DOHH2 (cell line): ENCODE data around the gene ERBB2.
"Not testable (repeated sequence)": the region's sequence is repeated elsewhere in the genome, so short reads cannot be mapped to it uniquely, and the experiment has no call there.

Experiments
- H3F3A ChIP-seq: fragments of 200-600 bp; sonication (generic), shearing (Covaris generic); 2 replicates; pipeline ENCODE4 v1.6.0; 2016; ENCODE audit warnings: antibody characterized with exemption, mild to moderate bottlenecking; ENCODE audit not compliant: control insufficient read depth, insufficient read depth
- H3K27ac ChIP-seq: fragments of 200-600 bp; sonication (generic); 2 replicates; pipeline ENCODE4 v1.5.1; 2014; ENCODE audit warnings: low read depth, mild to moderate bottlenecking, low read length, moderate library complexity
- H3K27me3 ChIP-seq: fragments of 200-600 bp; sonication (generic); 2 replicates; pipeline ENCODE4 v1.6.1; 2014; ENCODE audit warnings: mild to moderate bottlenecking, low read length, mixed read lengths; ENCODE audit not compliant: control insufficient read depth
- H3K36me3 ChIP-seq: fragments of 200-600 bp; sonication (generic); 2 replicates; pipeline ENCODE4 v1.6.1; 2014; ENCODE audit warnings: mild to moderate bottlenecking, low read length, moderate library complexity, mixed read lengths; ENCODE audit not compliant: control insufficient read depth
- H3K4me1 ChIP-seq: fragments of 200-600 bp; sonication (generic); 2 replicates; pipeline ENCODE4 v1.6.1; 2014; ENCODE audit warnings: mild to moderate bottlenecking, low read length, mixed read lengths; ENCODE audit not compliant: control insufficient read depth
- H3K4me2 ChIP-seq: fragments of 200-600 bp; sonication (generic); 2 replicates; pipeline ENCODE4 v1.6.0; 2014; ENCODE audit warnings: mild to moderate bottlenecking, low read length, moderate library complexity
- H3K4me3 ChIP-seq: fragments of 200-600 bp; sonication (generic); 2 replicates; pipeline ENCODE4 v1.5.1; 2014; ENCODE audit warnings: mild to moderate bottlenecking, low read length, mixed read lengths
- H3K79me2 ChIP-seq: fragments of 200-600 bp; sonication (generic); 2 replicates; pipeline ENCODE4 v1.6.1; 2014; ENCODE audit warnings: mild to moderate bottlenecking, low read length, mixed read lengths; ENCODE audit not compliant: control insufficient read depth
- H3K9me2 ChIP-seq: fragments of 200-600 bp; sonication (generic); replicated peaks from 2 replicates; pipeline ENCODE4 v1.6.1; 2014; ENCODE audit warnings: mild to moderate bottlenecking, low read length, mixed read lengths; ENCODE audit not compliant: control insufficient read depth
- H3K9me3 ChIP-seq: fragments of 200-600 bp; sonication (generic); 2 replicates; pipeline ENCODE4 v1.6.1; 2014; ENCODE audit warnings: antibody characterized with exemption, low read length, mixed read lengths; ENCODE audit not compliant: control insufficient read depth, insufficient read depth
- H4K20me1 ChIP-seq: fragments of 200-600 bp; sonication (generic); 2 replicates; pipeline ENCODE4 v1.6.0; 2014; ENCODE audit warnings: low read depth, mild to moderate bottlenecking, antibody characterized with exemption, low read length, moderate library complexity; ENCODE audit not compliant: control insufficient read depth, insufficient read depth
- EZH2phosphoT487 ChIP-seq: fragments of 200-600 bp; sonication (generic); IDR thresholded peaks from 2 replicates; pipeline ENCODE4 v1.6.1; 2017; ENCODE audit warnings: borderline replicate concordance, mild to moderate bottlenecking, antibody characterized with exemption, low read length, moderate library complexity, mixed read lengths
- TF ChIP-seq, protein P1 (sequence below): fragments of 200-600 bp; sonication (generic); IDR thresholded peaks from one replicate; pipeline ENCODE4 v1.5.1; 2014; ENCODE audit warnings: antibody characterized with exemption, mild to moderate bottlenecking, low read depth, low read length; ENCODE audit not compliant: poor library complexity, severe bottlenecking

ERBB2 gene

DNA sequence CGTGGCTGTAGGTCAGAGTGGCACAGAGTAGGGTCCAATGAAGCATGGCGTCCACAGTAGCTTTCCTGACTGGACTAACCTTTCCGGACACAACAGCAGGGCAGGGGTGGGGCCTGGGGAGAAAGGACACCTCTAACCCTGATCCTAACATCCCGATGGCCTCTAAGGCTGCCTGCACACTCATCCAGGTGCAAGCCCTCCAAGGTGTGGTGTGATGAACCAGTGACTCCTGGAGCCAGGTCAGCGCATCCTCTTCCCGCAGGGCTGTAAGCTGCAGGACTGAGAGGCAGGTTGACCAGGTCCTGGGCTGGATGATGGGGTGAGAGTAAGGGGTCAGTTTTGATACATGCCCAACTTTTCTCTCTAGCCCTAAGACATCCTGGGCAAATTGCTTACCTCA, 3.1 kb upstream of the ERBB2 start:
- H3K79me2 ChIP-seq = no peaks in the 10 kb centered on the region
- H3K4me2 ChIP-seq = no peak overlapping the region
- TF ChIP-seq, protein P1, sequence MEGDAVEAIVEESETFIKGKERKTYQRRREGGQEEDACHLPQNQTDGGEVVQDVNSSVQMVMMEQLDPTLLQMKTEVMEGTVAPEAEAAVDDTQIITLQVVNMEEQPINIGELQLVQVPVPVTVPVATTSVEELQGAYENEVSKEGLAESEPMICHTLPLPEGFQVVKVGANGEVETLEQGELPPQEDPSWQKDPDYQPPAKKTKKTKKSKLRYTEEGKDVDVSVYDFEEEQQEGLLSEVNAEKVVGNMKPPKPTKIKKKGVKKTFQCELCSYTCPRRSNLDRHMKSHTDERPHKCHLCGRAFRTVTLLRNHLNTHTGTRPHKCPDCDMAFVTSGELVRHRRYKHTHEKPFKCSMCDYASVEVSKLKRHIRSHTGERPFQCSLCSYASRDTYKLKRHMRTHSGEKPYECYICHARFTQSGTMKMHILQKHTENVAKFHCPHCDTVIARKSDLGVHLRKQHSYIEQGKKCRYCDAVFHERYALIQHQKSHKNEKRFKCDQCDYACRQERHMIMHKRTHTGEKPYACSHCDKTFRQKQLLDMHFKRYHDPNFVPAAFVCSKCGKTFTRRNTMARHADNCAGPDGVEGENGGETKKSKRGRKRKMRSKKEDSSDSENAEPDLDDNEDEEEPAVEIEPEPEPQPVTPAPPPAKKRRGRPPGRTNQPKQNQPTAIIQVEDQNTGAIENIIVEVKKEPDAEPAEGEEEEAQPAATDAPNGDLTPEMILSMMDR = no peak
- no peak for TF ChIP-seq EZH2phosphoT487
- H3K9me3 ChIP-seq = no peaks in the 10 kb centered on the region
- no peaks in the 10 kb centered on the region for H3K36me3 ChIP-seq
- H4K20me1 ChIP-seq = no peaks in the 10 kb centered on the region
- no peak overlapping the region for H3K27ac ChIP-seq
- H3K4me3 ChIP-seq = no peak overlapping the region
- H3F3A ChIP-seq = no peaks in the 10 kb centered on the region
- no peaks in the 10 kb centered on the region for H3K4me1 ChIP-seq
- peaks cover 15% of the 10 kb centered on the region for H3K27me3 ChIP-seq
- no peaks in the 10 kb centered on the region for H3K9me2 ChIP-seq

DNA sequence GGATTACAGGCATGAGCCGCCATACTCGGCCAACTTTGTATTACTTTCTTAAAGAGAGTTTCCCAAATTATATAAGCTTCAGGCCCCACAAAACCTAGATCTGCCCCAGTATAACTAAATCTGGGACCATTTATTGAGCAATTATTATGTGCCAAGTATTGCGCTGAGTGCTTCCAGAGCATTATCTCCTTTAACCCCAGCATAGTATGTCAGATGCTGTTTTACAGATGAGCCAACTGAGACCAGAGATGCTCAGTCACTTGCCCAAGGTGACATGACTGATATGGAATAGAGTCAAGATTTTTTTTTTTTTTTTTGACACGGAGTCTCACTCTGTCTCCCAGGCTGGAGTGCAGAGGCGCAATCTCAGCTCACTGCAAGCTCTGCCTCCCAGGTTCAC, 1.9 kb upstream of the ERBB2 start:
- H4K20me1 ChIP-seq = no peaks in the 10 kb centered on the region
- H3K36me3 ChIP-seq = no peaks in the 10 kb centered on the region
- H3K4me2 ChIP-seq = no peak overlapping the region
- no peaks in the 10 kb centered on the region for H3K9me3 ChIP-seq
- no peak overlapping the region for H3K4me3 ChIP-seq
- H3K79me2 ChIP-seq = no peaks in the 10 kb centered on the region
- no peak for TF ChIP-seq EZH2phosphoT487
- TF ChIP-seq, protein P1 = no peak
- no peak overlapping the region for H3K27ac ChIP-seq
- H3K9me2 ChIP-seq = no peaks in the 10 kb centered on the region
- H3K4me1 ChIP-seq = no peaks in the 10 kb centered on the region
- peaks cover 19% of the 10 kb centered on the region for H3K27me3 ChIP-seq
- H3F3A ChIP-seq = 0 out of 2 replicates have a peak, but pooled peaks cover 2% of the 10 kb centered on the region

DNA sequence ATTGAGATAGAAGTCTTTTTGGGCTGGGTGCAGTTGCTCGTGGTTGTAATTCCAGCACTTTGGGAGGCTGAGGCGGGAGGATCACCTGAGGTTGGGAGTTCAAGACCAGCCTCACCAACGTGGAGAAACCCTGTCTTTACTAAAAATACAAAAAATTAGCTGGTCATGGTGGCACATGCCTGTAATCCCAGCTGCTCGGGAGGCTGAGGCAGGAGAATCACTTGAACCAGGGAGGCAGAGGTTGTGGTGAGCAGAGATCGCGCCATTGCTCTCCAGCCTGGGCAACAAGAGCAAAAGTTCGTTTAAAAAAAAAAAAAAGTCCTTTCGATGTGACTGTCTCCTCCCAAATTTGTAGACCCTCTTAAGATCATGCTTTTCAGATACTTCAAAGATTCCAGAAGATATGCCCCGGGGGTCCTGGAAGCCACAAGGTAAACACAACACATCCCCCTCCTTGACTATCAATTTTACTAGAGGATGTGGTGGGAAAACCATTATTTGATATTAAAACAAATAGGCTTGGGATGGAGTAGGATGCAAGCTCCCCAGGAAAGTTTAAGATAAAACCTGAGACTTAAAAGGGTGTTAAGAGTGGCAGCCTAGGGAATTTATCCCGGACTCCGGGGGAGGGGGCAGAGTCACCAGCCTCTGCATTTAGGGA, 577 bp upstream of the ERBB2 start:
- H3K27me3 ChIP-seq = peaks cover 19% of the 10 kb centered on the region
- not testable (repeated sequence) for H4K20me1 ChIP-seq, H3K4me1 ChIP-seq, H3K9me3 ChIP-seq, H3K36me3 ChIP-seq, H3K4me3 ChIP-seq, H3K79me2 ChIP-seq, H3K4me2 ChIP-seq, H3F3A ChIP-seq, H3K27ac ChIP-seq, H3K9me2 ChIP-seq

DNA sequence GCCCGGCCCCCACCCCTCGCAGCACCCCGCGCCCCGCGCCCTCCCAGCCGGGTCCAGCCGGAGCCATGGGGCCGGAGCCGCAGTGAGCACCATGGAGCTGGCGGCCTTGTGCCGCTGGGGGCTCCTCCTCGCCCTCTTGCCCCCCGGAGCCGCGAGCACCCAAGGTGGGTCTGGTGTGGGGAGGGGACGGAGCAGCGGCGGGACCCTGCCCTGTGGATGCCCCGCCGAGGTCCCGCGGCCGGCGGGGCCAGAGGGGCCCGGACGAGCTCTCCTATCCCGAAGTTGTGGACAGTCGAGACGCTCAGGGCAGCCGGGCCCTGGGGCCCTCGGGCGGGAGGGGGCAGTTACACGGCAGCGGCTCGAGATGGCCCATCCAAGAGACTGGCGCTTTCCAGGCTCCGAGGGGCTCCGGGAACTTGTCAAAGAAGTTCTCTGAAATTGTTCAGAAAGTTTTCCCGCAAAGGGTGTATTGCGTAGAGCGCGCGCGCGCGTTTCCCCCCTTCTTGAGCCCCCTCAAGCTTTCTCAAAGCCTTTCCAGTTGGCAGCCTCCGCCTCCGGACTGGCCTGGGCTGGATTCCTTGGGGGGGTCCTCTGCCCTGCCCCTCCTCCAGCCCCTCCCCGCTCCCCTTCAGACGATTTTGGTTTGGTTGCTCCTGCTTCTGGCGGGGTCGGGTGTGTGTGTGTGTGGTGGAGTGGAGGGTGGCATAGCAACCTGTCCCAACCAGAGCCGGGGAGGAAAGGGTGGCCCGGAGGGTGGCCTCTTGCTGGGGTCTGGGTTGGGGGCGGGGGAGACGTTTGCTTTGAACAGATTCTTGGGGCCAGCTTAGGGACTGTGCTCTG, 504 bp downstream of the ERBB2 start:
- H3K4me1 ChIP-seq = peaks cover 4% of the 10 kb centered on the region; the same call in 1 of the 2 replicates
- no peaks in the 10 kb centered on the region for H3K79me2 ChIP-seq
- H3F3A ChIP-seq = 0 out of 2 replicates have a peak, but pooled peaks cover 2% of the 10 kb centered on the region
- no peak overlapping the region for H3K27ac ChIP-seq
- no peaks in the 10 kb centered on the region for H3K36me3 ChIP-seq
- no peak overlapping the region for H3K4me2 ChIP-seq
- H3K27me3 ChIP-seq = peaks cover 19% of the 10 kb centered on the region
- H3K9me3 ChIP-seq = no peaks in the 10 kb centered on the region
- no peaks in the 10 kb centered on the region for H4K20me1 ChIP-seq
- no peak overlapping the region for H3K4me3 ChIP-seq
- H3K9me2 ChIP-seq = no peaks in the 10 kb centered on the region
- TF ChIP-seq EZH2phosphoT487 = no peak
- TF ChIP-seq, protein P1 = no peak
